GM12878 (cell line): ENCODE measurements around the gene NRBP1. TPM values are rescaled to one million over a fixed set of nuclear protein-coding genes. Genes with fewer than 3 reads are reported as not detected.

ENCODE experiments used
- ATF7 ChIP-seq: fragments of 450-650 bp; IDR thresholded peaks from 2 replicates; pipeline ENCODE4 v1.6.1; 2016; ENCODE audit warnings: low read depth, mild to moderate bottlenecking
- BACH1 ChIP-seq: fragments of 450-650 bp; IDR thresholded peaks from 2 replicates; pipeline ENCODE4 v1.6.1; 2017; ENCODE audit warnings: mild to moderate bottlenecking, borderline replicate concordance
- CHD1 ChIP-seq: IDR thresholded peaks from 2 replicates; pipeline ENCODE4 v1.6.1; 2012; ENCODE audit warnings: low read depth, low read length, improper control_type of control experiment
- HSF1 ChIP-seq: fragments of 150-350 bp; IDR thresholded peaks from 2 replicates; pipeline ENCODE4 v1.6.1; 2014; ENCODE audit warnings: mild to moderate bottlenecking, low read depth, low read length
- IRF3 ChIP-seq: fragments of 450-650 bp; IDR thresholded peaks from 2 replicates; pipeline ENCODE4 v1.6.1; 2014; ENCODE audit warnings: mild to moderate bottlenecking
- KAT2A ChIP-seq: conservative IDR thresholded peaks from 2 replicates; pipeline ENCODE4 v1.6.1; 2011; ENCODE audit warnings: low read depth, low read length; ENCODE audit not compliant: control insufficient read depth
- PAX5 ChIP-seq: IDR thresholded peaks from 2 replicates; pipeline ENCODE4 v1.6.1; 2011; ENCODE audit warnings: low read depth, low read length, borderline replicate concordance
- PBX3 ChIP-seq: IDR thresholded peaks from 2 replicates; pipeline ENCODE4 v1.6.1; 2011; ENCODE audit warnings: mild to moderate bottlenecking, low read depth, low read length, moderate library complexity; ENCODE audit not compliant: insufficient replicate concordance
- RFX5 ChIP-seq: IDR thresholded peaks from 2 replicates; pipeline ENCODE4 v1.6.1; 2011; ENCODE audit warnings: low read depth, low read length, improper control_type of control experiment
- RUNX3 ChIP-seq: IDR thresholded peaks from 2 replicates; pipeline ENCODE4 v1.6.1; 2012; ENCODE audit warnings: low read length, inconsistent platforms
- SMAD5 ChIP-seq: IDR thresholded peaks from 2 replicates; pipeline ENCODE4 v1.6.1; 2016; ENCODE audit warnings: antibody characterized with exemption, low read depth
- SMARCA5 ChIP-seq: fragments of 450-650 bp; IDR thresholded peaks from 2 replicates; pipeline ENCODE4 v1.6.1; 2017; ENCODE audit warnings: mild to moderate bottlenecking
- SP1 ChIP-seq: IDR thresholded peaks from one replicate; pipeline ENCODE4 v1.6.1; 2011; ENCODE audit warnings: low read depth, low read length
- TCF12 ChIP-seq: IDR thresholded peaks from 2 replicates; pipeline ENCODE4 v1.6.1; 2011; ENCODE audit warnings: low read depth, mild to moderate bottlenecking, low read length
- ZBTB40 ChIP-seq: fragments of 450-650 bp; IDR thresholded peaks from 2 replicates; pipeline ENCODE4 v1.6.1; 2016; ENCODE audit warnings: mild to moderate bottlenecking, moderate library complexity, borderline replicate concordance
- polyA plus RNA-seq, 11 experiments: library from polyadenylated mRNA; depleted of rRNA in 4 of 11; unstranded in 6 of 11; stranded (reverse) in 5 of 11; fragments of >200 nt; fragmentation: Nextera tagmentation in 4 of 11; fragmentation: Illumina TruSeq in 1 of 11; extraction: Ambion mirVana in 4 of 11; extraction: Trizol in 1 of 11; gene quantifications; 1 replicate in 1 of 11; 2 replicates in 10 of 11; pipeline versions ENCODE4 v1.2.1 to v1.2.3, GENCODE V29; 2011 to 2016; ENCODE audit warnings: inconsistent platforms in 2 of 11, missing spikeins in 2 of 11, low read depth in 1 of 11
- total RNA-seq, 4 experiments: library from RNA; depleted of rRNA in 3 of 4; stranded (reverse); fragments of >200 nt in 3 of 4; fragmentation: Illumina TruSeq in 1 of 4; extraction: Trizol in 1 of 4; gene quantifications; 2 replicates each; pipeline versions ENCODE4 v1.2.1 to v1.2.3, GENCODE V29; 2013 to 2021
- TF ChIP-seq, protein P1 (sequence below): fragments of 450-650 bp; IDR thresholded peaks from 2 replicates; pipeline ENCODE4 v1.6.1; 2017; ENCODE audit warnings: low read depth, mild to moderate bottlenecking, moderate library complexity
- TF ChIP-seq, protein P2 (sequence below): fragments of 450-650 bp; IDR thresholded peaks from 2 replicates; pipeline ENCODE4 v1.6.1; 2016; ENCODE audit warnings: mild to moderate bottlenecking

Gene NRBP1
- total and polyA plus RNA-seq, 10 of the 15 experiments (the other 5 are each of a cell fraction or from before 2014, with no cell fraction given), result 5.7 to 136 (median 66.1) TPM

GRCh38 chr2:27409321-27410073, 18.9 kb upstream of the NRBP1 start, which contains the start of gene PPM1G (continued):
- TF ChIP-seq KAT2A, result no peak
- peak; percentile 67; the same call in 1 of the 2 replicates for TF ChIP-seq RFX5
- TF ChIP-seq, protein P1, sequence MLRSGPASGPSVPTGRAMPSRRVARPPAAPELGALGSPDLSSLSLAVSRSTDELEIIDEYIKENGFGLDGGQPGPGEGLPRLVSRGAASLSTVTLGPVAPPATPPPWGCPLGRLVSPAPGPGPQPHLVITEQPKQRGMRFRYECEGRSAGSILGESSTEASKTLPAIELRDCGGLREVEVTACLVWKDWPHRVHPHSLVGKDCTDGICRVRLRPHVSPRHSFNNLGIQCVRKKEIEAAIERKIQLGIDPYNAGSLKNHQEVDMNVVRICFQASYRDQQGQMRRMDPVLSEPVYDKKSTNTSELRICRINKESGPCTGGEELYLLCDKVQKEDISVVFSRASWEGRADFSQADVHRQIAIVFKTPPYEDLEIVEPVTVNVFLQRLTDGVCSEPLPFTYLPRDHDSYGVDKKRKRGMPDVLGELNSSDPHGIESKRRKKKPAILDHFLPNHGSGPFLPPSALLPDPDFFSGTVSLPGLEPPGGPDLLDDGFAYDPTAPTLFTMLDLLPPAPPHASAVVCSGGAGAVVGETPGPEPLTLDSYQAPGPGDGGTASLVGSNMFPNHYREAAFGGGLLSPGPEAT, result peak; percentile 55; the same call in 1 of the 2 replicates
- TF ChIP-seq IRF3, result no peak
- no peak for TF ChIP-seq ATF7
- TF ChIP-seq SP1, result peak; percentile 85
- no peak for TF ChIP-seq PBX3
- TF ChIP-seq HSF1, result no peak
- TF ChIP-seq BACH1, result 0 out of 2 replicates have a peak, but pooled peaks have one; percentile 27
- TF ChIP-seq, protein P2, sequence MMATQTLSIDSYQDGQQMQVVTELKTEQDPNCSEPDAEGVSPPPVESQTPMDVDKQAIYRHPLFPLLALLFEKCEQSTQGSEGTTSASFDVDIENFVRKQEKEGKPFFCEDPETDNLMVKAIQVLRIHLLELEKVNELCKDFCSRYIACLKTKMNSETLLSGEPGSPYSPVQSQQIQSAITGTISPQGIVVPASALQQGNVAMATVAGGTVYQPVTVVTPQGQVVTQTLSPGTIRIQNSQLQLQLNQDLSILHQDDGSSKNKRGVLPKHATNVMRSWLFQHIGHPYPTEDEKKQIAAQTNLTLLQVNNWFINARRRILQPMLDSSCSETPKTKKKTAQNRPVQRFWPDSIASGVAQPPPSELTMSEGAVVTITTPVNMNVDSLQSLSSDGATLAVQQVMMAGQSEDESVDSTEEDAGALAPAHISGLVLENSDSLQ, result peak; percentile 42; the same call in 1 of the 2 replicates
- peak; percentile 74; the same call in 1 of the 2 replicates for TF ChIP-seq TCF12
- TF ChIP-seq CHD1, result no peak
- 0 out of 2 replicates have a peak, but pooled peaks have one; percentile 0 for TF ChIP-seq PAX5
- no peak; the same call in 1 of the 2 replicates for TF ChIP-seq SMARCA5
- TF ChIP-seq RUNX3, result 0 out of 2 replicates have a peak, but pooled peaks have one; percentile 36
- peak; percentile 88 for TF ChIP-seq SMAD5
- peak; percentile 68; the same call in 1 of the 2 replicates for TF ChIP-seq ZBTB40
